Esophagus squamous epithelium (tissue), 4 donors: ENCODE results near the gene PICK1.

Experiments
- POLR2A ChIP-seq, 4 donors: fragments of 450-650 bp; IDR thresholded peaks; one replicate each; pipeline ENCODE4 v1.6.1; 2017; ENCODE audit warnings: antibody characterized with exemption in 4 of 4, mild to moderate bottlenecking in 4 of 4, moderate library complexity in 3 of 4
- TF ChIP-seq, protein P1 (sequence below), 6 experiments: fragments of 450-650 bp in 4 of 6; fragments of 200-600 bp in 2 of 6; sonication (generic) in 2 of 6; IDR thresholded peaks; one replicate each; pipeline ENCODE4 v1.5.1; 2016 to 2019; ENCODE audit warnings: antibody characterized with exemption in 6 of 6, mild to moderate bottlenecking in 4 of 6, moderate library complexity in 4 of 6

DNA sequence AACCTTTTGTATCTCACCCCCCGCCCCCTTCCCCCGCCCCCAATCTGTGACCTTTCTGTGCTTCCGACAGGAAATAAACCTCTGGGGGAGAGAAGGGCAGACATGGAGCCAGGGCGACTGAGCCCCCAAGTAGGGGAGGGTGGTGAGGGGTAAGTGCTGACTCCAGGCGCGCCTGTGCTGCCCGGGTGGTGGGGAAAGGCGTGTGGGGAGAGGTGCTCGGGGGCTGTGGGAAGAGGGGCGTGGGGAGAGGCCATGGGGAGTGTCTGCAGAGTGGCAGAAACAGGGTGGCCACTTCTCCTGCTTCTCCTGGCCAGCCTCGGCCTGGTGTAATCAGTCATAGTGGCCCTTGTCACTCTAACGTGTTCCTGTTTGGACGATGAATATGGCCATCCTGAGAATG, 18.8 kb downstream of the PICK1 start:
- TF ChIP-seq POLR2A (IDR thresholded peaks at IDR 0.05): no peak
- TF ChIP-seq, protein P1, sequence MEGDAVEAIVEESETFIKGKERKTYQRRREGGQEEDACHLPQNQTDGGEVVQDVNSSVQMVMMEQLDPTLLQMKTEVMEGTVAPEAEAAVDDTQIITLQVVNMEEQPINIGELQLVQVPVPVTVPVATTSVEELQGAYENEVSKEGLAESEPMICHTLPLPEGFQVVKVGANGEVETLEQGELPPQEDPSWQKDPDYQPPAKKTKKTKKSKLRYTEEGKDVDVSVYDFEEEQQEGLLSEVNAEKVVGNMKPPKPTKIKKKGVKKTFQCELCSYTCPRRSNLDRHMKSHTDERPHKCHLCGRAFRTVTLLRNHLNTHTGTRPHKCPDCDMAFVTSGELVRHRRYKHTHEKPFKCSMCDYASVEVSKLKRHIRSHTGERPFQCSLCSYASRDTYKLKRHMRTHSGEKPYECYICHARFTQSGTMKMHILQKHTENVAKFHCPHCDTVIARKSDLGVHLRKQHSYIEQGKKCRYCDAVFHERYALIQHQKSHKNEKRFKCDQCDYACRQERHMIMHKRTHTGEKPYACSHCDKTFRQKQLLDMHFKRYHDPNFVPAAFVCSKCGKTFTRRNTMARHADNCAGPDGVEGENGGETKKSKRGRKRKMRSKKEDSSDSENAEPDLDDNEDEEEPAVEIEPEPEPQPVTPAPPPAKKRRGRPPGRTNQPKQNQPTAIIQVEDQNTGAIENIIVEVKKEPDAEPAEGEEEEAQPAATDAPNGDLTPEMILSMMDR (IDR thresholded peaks at IDR 0.05): no peak
